NCI-H1048 (cell line): Measurements from ENCODE around the gene GLI1.
"Not testable (repeated sequence)": the region's sequence is repeated elsewhere in the genome, so short reads cannot be mapped to it uniquely, and the experiment has no call there.

Experiments used
- DNase-seq: peaks from one replicate; lab custom pipeline; 2025; lab: John Stamatoyannopoulos, UW

Gene GLI1

DNA sequence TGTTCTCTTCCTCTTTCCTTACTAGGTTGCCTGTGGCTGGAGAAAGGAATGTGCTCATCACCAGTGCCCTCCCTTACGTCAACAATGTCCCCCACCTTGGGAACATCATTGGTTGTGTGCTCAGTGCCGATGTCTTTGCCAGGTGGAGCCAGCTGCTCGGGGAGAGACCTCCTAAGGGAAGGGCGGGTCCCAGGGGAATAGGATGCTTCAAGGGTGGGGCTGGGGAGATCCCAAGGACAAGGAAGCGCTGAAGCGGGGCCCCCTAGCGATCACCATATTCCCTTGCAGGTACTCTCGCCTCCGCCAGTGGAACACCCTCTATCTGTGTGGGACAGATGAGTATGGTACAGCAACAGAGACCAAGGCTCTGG lies 38.5 kb downstream of the GLI1 start:
- DNase-seq = no peak

DNA sequence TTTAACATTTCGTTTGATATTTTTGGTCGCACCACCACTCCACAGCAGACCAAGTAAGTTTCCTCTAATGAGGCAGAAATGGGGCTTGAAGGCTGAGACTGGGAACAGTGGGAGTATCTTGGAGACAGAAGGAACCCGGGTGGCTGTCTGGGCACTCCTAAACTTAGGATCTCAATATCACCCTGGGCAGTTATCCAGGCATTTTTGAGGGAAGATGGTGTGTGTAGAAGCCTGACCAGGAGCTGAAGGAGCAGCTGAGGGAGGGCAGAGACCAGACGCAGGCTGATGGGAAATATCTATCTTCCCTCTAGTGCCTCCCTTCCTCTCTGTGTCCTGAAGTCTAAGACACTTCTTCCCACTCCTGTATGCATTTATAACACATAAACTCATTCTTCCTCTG lies 39.0 kb downstream of the GLI1 start:
- no peak for DNase-seq

DNA sequence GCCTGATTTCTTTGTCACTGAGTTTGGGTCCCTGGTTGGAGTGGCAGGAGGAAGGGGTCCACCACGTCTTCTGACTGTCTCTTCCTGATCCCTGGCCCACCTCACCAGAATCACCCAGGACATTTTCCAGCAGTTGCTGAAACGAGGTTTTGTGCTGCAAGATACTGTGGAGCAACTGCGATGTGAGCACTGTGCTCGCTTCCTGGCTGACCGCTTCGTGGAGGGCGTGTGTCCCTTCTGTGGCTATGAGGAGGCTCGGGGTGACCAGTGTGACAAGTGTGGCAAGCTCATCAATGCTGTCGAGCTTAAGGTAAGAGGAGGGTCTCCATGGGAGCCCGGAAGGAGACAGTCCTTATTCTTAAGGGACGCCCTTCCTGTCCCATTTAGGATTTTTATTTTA lies 40.6 kb downstream of the GLI1 start:
- DNase-seq = no peak

DNA sequence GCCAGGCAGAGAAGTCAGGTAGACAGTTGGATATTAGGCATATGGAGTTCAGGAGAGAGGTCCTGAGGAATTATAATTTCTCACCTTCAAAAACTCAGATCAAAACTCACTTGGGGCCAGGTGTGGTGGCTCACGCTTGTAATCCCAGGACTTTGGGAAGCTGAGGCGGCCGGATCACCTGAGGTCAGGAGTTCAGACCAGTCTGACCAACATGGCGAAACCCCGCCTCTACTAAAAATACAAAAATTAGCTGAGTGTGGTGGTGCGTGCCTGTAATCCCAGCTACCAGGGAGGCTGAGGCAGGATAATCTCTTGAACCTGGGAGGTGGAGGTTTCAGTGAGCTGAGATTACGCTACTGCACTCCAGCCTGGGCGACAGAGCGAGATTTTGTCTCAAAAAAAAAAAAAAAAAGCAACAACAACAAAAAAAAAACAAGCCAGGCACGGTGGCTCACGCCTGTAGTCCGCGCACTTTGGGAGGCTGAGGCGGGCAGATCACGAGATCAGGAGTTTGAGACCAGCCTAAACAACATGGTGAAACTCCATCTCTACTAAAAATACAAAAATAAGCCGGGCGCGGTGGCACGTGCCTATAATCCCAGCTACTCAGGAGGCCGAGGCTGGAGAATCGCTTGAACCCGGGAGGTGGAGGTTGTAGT lies 42.9 kb downstream of the GLI1 start:
- DNase-seq = not testable (repeated sequence)

DNA sequence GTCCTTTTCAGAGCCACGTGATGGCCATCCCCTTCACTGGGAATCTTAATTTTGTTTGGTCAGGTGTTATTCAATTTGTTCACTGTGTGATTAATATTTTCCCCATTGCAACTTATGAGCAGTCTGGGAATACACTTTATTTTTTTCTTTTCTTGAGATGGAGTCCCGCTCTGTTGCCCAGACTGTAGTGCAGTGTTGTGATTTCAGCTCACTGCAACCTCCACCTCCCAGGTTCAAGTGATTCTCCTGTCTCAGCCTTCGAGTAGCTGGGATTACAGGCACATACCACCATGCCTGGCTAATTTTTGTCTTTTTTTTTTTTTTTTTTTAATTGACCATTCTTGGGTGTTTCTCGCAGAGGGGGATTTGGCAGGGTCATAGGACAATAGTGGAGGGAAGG lies 47.0 kb downstream of the GLI1 start:
- not testable (repeated sequence) for DNase-seq

DNA sequence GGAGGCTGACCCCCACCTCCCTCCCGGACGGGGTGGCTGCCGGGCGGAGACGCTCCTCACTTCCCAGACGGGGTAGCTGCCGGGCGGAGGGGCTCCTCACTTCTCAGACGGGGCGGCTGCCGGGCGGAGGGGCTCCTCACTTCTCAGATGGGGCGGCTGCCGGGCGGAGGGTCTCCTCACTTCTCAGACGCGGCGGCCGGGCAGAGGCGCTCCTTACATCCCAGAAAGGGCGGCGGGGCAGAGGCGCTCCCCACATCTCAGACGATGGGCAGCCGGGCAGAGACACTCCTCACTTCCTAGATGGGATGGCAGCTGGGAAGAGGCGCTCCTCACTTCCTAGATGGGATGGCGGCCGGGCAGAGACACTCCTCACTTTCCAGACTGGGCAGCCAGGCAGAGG lies 48.2 kb downstream of the GLI1 start:
- DNase-seq = not testable (repeated sequence)

DNA sequence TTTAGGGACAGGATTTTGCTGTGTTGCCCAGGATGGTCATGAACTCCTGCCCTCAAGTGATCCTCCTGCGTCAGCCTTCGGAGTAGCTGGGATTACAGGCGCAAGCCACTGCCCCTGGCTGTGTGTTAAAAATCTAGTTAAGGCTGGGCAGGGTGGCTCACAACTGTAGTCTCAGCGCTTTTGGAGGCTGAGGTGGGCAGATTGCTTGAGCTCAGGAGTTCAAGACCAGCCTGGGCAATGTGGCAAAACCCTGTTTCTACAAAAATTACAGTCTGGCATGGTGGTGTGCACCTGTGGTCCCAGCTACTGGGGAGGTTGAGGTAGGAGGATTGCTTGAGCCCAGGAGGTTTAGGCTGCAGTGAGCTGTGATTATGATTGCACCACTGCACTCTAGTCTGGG lies 51.6 kb downstream of the GLI1 start:
- DNase-seq = no peak

DNA sequence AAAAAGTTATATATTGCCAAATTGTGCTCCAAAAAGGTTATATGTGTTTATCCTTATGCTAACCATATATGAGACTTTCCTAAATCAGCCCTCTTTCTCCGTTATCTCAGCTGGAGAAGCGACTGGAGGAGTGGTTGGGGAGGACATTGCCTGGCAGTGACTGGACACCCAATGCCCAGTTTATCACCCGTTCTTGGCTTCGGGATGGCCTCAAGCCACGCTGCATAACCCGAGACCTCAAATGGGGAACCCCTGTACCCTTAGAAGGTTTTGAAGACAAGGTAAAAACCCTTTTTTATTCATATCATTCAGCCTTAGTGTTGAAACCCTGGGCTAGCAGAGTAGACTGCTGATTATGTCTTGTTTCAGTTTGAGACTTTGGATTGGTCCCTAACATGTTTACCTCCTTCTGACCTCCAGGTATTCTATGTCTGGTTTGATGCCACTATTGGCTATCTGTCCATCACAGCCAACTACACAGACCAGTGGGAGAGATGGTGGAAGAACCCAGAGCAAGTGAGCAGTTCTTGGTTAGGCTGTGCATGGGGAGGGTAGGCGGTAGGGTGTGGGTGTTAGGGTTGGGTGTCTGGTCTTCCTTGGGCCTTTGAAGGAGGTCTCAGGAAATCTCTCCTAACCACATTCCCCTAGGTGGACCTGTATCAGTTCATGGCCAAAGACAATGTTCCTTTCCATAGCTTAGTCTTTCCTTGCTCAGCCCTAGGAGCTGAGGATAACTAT lies 52.2 kb downstream of the GLI1 start:
- DNase-seq = no peak

DNA sequence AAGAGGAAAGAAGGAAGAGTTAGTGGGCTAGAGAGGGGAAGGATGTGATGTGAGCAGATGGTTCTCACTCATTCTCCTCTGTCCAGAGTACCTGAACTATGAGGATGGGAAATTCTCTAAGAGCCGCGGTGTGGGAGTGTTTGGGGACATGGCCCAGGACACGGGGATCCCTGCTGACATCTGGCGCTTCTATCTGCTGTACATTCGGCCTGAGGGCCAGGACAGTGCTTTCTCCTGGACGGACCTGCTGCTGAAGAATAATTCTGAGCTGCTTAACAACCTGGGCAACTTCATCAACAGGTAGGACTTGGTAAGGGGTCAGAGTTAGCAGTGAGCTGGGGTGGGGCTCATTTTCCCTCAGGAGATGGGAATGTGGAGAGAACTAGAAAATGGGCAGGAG lies 53.1 kb downstream of the GLI1 start:
- no peak for DNase-seq

DNA sequence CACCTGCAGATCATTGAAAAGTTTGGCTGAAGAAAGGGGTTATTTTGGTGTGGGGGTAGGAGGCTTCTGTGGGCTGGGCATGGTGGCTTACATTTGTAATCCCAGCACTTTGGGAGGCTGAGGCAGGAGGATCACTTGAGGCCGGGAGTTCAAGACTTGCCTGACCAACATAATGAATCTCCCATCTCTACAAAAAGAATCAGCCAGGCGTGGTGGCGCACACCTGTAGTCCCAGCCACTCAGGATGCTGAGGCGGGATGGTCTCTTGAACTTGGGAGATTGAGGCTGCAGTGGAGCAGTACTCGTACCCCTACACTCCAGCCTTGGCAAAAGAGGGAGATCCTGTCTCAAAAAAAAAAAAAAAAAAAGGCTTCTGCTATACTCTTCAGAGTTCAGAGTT lies 53.7 kb downstream of the GLI1 start:
- no peak for DNase-seq

DNA sequence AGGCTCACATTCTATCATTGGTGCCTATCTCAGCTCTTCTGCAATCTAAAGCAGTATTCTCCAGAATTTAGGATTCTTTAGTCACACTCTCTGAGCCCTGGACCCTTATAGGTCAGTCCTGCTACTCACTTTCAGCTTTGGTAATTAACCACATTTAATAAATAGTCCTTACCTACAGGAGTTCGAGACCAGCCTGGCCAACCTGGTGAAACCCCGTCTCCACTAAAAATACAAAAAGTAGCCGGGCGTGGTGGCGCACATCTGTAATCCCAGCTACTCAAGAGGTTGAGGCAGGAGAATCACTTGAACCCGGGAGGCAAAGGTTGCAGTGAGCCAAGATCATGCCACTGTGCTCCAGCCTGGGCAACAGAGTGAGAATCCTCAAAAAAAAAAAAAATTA lies 54.1 kb downstream of the GLI1 start:
- DNase-seq = not testable (repeated sequence)

DNA sequence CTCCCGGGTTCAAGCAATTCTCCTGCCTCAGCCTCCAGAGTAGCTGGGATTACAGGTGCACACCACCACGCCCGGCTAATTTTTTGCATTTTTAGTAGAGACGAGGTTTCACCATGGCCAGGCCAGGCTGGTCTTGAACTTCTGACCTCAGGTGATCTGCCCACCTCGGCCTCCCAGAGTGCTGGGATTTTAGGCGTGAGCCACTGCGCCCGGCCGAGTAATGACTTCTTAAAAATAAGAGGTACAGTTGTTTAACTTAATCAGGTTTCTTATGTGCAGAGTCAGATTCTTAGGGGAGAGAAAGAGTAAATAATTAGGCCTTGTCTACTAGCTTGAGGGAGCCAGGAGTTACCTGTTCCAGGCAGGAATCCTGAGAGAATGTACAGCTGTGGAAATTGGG lies 54.7 kb downstream of the GLI1 start:
- DNase-seq = not testable (repeated sequence)

DNA sequence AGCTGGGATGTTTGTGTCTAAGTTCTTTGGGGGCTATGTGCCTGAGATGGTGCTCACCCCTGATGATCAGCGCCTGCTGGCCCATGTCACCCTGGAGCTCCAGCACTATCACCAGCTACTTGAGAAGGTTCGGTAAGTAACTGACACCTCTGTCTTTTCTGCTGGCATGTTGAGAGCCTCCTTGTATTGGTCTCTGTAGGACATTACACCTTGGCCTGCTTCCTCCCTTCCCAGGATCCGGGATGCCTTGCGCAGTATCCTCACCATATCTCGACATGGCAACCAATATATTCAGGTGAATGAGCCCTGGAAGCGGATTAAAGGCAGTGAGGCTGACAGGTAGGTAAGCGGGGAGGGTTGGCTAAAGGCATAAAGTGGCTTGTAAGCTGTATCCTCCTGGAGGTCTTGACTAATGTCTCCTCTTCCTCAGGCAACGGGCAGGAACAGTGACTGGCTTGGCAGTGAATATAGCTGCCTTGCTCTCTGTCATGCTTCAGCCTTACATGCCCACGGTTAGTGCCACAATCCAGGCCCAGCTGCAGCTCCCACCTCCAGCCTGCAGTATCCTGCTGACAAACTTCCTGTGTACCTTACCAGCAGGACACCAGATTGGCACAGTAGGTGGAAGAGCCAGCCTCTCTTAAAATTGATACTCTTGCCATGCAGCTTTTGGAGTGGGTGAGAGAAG lies 55.3 kb downstream of the GLI1 start:
- DNase-seq = no peak

DNA sequence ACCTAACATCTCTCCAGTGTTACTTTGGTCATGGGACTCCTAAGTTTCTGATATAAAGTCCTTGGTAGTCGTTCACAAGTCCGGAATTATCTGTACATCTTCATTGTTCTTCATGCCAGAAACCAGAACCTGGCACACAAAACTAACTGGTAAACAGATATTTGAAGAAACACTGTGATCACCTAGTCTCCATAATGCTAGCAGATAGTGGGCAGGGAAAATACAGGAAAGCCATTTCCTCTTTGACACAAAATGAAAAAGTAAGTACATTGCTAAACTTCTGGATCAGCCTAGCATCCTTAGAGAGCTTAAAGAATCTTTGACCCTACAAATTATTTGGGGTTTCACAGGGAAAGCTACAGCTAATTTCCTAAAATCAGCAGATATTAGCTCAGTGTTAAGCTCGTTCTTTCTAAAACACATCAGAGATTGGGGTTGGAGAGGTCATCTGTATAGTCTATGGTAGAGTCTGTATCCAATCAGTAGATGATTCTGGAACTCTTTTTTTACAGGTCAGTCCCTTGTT lies 55.9 kb downstream of the GLI1 start:
- no peak for DNase-seq

DNA sequence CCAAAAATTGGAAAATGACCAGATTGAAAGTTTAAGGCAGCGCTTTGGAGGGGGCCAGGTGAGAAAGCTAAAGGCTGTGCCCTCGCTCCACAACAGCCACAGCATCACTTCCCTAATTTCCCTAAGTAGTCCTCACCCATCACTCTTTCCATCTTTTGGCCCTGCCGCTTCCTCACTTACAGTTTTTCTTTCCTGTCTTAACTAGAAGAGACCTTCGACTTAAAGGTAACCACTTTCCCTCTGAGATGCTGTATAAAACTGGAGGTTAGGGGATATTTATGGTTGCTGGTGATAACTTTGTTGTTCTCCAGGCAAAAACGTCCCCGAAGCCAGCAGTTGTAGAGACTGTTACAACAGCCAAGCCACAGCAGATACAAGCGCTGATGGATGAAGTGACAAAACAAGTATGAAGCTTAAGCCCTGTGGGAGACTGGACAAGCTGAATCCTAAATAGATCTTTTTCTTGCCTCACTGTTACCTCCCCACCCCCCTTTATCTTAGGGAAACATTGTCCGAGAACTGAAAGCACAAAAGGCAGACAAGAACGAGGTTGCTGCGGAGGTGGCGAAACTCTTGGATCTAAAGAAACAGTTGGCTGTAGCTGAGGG lies 56.5 kb downstream of the GLI1 start:
- DNase-seq = no peak

DNA sequence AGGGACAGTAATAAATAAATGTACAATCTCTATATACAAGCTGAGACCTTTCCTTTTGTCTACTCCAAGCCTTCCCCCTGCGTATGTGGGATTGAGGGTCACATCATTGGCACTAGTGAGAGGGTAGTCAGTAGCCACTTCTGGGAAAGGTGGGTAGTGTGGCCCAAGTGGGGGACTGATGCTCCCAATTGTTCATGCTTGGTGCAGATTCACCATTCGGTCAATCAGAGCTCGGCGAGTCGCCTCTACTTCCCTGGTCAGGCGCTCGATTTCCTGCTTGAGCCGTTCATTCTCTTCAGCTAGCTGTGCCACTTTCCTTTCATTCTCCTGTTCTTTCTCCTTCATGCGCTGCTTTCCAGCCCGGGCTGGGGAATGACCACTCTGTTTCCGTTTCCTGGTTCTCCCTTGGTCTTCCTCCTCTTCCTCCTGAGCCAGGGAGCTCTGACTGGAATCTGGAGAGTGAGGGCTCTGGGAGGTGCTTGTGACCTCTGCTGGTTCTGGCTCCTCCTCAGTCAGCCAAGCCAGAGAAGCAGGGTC lies 57.1 kb downstream of the GLI1 start:
- no peak for DNase-seq

DNA sequence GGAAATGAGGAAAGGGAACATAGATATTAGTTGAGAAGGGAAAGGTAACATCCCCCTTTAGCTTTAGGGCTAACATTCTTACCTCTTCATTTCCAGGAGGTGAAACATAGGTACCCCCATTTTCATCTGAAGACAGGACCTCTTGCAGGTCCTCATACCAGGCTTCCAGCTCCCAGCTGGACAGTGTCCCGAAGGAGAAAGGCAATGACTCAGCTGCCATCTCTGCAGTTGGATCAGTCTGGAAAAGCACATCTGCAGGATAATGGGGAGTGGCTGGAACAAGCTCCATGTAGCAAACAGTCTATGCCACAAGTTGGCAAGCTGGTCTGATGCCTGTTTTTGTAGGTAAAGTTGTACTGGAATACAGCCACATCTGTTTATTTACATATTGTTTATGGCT lies 57.6 kb downstream of the GLI1 start:
- no peak for DNase-seq

DNA sequence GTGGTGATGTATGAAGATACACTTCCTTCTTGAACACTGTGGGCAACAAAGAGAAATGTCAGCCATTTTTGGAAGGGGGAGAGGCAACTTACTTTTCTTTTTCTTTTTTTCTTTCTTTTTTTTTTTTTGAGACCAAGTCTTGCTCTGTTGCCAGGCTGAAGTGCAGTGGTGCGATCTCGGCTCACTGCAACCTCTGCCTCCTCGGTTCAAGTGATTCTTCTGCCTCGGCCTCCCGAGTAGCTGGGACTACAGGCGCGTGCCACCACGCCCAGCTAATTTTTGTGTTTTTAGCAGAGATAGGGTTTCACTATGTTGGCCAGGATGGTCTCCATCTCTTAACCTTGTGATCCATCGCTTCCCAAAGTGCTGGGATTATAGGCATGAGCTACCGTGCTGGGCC lies 58.1 kb downstream of the GLI1 start:
- DNase-seq = not testable (repeated sequence)

DNA sequence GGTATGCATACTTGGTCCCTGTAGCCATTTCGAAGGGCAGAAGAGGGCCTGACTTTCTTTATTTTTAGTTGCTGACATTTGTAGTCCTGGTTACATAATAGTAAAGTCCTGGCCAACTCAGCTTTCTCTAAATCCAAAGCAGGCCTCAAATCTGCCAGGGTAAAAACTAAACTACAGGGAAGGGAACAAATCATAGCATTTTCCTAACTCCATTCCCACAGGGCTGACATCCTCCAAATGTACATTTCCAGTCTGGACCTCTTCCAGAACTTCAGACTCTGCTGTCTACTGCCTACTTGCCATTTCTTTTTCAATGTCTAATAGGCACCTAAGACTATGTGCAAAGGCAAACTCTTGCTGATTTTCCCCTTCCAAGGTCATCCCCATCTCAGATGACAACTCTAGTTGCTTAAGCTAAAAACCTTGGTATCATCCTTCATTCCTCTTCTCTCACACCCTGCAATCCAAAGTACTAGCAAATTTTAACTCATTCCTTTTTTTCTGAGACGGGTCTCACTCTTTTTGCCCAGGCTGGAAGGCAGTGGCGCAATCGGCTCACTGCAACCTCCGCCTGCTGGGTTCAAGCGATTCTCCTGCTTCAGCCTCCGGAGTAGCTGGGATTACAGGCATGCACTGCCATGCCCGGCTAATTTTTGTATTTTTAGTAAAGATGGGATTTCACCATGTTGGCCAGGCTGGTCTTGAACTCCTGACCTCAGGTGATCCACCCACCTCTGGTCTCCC lies 58.8 kb downstream of the GLI1 start:
- no peak for DNase-seq

DNA sequence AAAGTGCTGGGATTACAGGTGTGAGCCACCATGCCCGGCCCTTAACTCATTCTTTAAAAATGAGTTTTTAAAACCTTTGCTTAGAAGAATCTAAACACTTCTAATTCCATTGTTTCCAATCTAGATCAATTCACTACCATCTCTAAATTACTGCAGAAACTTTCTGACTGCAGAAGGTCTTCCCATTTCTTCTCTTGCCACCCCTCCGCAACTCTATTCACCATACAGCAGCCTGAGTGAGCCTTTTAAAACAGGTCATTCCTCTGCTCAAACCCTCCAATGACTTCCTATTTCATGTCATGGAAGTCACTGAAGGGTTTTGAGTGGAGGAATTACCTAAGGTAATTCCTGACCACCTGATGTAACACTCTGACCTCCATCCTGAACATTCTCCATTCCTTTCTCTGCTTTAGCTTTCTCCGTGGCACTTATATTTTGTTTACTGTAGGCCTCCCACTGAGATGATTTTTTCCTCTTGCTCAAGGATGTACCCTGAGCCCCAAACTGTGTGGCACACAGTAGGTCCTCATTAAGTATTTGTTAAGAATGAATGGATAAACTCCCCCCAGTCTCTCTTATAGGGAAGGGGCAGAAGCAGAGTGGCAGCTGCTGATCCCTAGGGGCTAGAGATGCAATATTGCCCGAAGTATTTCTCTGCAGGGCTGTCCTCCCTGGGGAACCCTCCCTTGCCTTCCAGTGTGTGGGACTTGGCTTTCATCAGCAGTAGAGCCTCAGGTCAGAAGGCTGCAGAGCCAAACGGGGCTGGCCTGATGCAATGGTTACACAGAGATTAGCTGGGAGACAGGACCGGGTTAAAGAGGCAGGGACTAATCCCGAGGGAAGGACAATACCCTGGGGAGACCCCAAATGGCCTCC lies 59.6 kb downstream of the GLI1 start:
- no peak for DNase-seq

DNA sequence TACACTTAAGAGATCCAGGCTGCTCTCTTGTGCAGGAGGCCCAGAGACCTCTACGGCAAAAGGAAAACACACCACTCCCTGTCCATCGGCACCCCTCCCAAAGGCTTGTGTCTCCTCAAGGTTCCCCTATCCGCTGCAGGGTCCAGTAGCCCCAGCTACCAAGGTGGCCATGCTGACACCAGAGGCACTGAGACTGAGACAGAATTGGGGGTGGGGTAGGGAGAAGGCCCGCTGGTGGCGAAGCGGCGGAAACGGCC lies 60.1 kb downstream of the GLI1 start:
- DNase-seq = no peak
